Temporal lobe (tissue), 1 donor: ENCODE measurements around the gene CEP68. TPM values are rescaled to one million over a fixed set of nuclear protein-coding genes. Genes with fewer than 3 reads are reported as not detected.

Experiments
- total RNA-seq: library from RNA; depleted of rRNA; stranded (reverse); fragments of >200 nt; gene quantifications from one replicate; pipeline ENCODE4 v1.2.3, GENCODE V29; 2014

Gene CEP68
- total RNA-seq, 1 donor from 2014 or later: 48.2 TPM

Other genes with a start within 250 kb of the CEP68 start
- gene SLC1A4, start 67.0 kb upstream of the CEP68 start, total RNA-seq: 41.1 TPM
- 97.1 TPM for gene RAB1A, start 73.7 kb downstream of the CEP68 start, total RNA-seq
- gene ACTR2, start 171.4 kb downstream of the CEP68 start, total RNA-seq: 123 TPM